Hepatic stellate cell (primary cell): ENCODE results near the gene OR5T2.
"Not testable (repeated sequence)": the region's sequence is repeated elsewhere in the genome, so short reads cannot be mapped to it uniquely, and the experiment has no call there.

Experiments used
- DNase-seq: peaks from one replicate; pipeline ENCODE4 v3.0.0; 2011; ENCODE audit warnings: low spot score

Gene OR5T2

GRCh38 chr11:56234155-56234554 is at the start of gene OR5T2:
OR5T2 (minus strand) TSS chr11:56234255; CDS start chr11:56233062, 1,193 bp downstream.
- DNase-seq: no peak

DNA sequence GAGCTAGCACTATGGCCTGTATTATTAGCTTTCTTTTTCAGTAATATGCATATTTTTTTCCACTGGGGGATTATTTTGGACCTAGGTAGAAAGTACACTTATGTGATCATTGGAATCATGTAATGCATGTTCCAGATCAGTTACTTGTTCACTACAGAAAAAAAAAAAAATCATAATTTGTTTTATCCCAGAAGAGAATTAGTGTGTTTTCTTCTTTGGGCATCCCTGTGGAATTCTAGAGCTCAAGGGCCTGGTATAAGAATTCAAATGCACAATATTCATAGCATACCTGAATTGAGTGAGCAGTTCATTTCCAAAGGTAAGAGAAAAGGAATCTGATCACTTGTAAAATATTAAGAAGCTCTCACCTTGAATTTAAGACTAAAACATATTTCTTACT is 39.8 kb upstream of the OR5T2 start, which contains the start of gene OR5T1:
OR5T1 (plus strand) TSS at position 301 of the 400 bp plus-strand sequence. CDS start 1,485 bp downstream, outside the sequence.
- DNase-seq: no peak

- no peak for DNase-seq
Measured at GRCh38 chr11:56271092-56271491, 37.0 kb upstream of the OR5T2 start.

GRCh38 chr11:56251954-56252353 is 17.9 kb upstream of the OR5T2 start, which contains the start of gene OR5T3:
OR5T3 (plus strand) TSS chr11:56252254; CDS start chr11:56252254, 0 bp downstream.
- DNase-seq: no peak

DNA sequence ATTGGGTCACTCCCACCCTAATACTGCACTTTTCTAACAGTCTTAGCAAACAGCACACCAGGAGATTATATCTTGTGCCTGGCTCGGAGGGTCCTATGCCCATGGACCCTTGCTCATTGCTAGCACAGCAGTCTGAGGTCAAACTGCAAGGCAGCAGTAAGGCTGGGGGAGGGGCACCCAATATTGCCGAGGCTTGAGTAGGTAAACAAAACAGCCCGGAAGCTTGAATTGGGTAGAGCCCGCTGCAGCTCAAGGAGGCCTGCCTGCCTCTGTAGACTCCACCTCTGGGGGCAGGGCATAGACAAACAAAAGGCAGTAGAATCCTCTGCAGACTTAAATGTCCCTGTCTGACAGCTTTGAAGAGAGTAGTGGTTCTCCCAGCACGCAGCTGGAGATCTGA is 14.3 kb downstream of the OR5T2 start:
- not testable (repeated sequence) for DNase-seq

- DNase-seq: no peak
Measured at GRCh38 chr11:56214537-56214936, 19.5 kb downstream of the OR5T2 start.

- no peak for DNase-seq
Measured at GRCh38 chr11:56207790-56208189, 26.3 kb downstream of the OR5T2 start.

DNA sequence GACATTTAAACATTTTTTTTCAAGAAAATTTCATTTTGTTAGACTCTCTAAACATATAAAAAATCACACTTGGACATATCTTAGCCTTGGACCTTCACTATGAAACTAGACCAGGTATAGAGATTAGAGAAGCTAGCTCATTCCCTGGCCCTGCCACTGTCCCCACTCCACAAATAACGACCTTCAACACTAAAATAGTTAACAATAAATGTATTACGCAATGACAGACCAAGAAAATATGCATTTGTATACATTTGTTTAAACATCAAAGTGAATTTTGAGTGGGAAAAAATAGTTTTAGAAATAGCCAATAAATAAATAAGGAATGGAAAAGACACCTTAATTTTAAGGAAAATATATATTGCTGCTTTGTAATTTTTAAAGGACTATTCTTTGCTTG is 36.7 kb downstream of the OR5T2 start:
- no peak for DNase-seq

DNA sequence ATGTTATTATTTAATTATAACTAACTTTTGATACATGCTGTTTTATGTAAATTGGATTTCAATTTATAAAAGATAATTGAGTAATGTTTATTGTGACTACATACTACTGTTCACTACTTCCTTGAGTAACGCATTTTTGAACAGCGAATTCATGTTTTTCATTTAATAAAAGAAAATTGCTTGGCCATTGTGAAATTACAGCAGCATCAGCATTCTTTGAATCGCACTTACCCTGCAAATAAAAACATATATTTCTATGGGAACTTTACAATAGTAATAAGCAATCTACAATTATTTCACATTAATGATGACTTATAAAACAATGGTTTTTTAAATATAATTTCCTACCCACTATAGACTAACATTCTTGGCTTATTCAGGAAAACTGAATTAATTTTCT is 37.4 kb downstream of the OR5T2 start:
- no peak for DNase-seq

- no peak for DNase-seq
Measured at GRCh38 chr11:56188602-56189001, 45.5 kb downstream of the OR5T2 start.

GRCh38 chr11:56183459-56183858 is 50.6 kb downstream of the OR5T2 start:
- DNase-seq: no peak
